ENCODE measurements around the gene CCDC188. TPM values are rescaled to one million over a fixed set of nuclear protein-coding genes. Genes with fewer than 3 reads are reported as not detected.

Gene CCDC188
- total RNA-seq, 1 donor, result 0.36 TPM

- H3K4me2 ChIP-seq (ENCODE audit: insufficient read depth, low read length), result no peak overlapping the region
- no peak overlapping the region for H3K4me3 ChIP-seq (ENCODE audit: insufficient read depth, low read length)
- no peak overlapping the region for H3K27ac ChIP-seq (ENCODE audit: low read depth, low read length)
- H3K36me3 ChIP-seq (ENCODE audit: insufficient read depth, low read length), result no peaks in the 10 kb centered on the region
- no peak overlapping the region for H2AFZ ChIP-seq (ENCODE audit: low read length)
- H4K20me1 ChIP-seq (ENCODE audit: insufficient read depth, low read length), result no peaks in the 10 kb centered on the region
- TF ChIP-seq CTCF (IDR thresholded peaks at IDR 0.05; ENCODE audit: extremely low read depth, low read depth, low read length), result no peak
- H3K79me2 ChIP-seq (ENCODE audit: insufficient read depth, low read length), result no peaks in the 10 kb centered on the region
- DNase-seq (ENCODE audit: insufficient read length, low spot score, missing footprints), result no peak
- no peaks in the 10 kb centered on the region for H3K9me3 ChIP-seq (ENCODE audit: low read depth, low read length)
- H3K27me3 ChIP-seq (ENCODE audit: insufficient read depth, low read length), result no peaks in the 10 kb centered on the region
- no peaks in the 10 kb centered on the region for H3K4me1 ChIP-seq (ENCODE audit: insufficient read depth, low read length)
Observed at GRCh38 chr22:20167643-20168322, 16.9 kb upstream of the CCDC188 start.

DNA sequence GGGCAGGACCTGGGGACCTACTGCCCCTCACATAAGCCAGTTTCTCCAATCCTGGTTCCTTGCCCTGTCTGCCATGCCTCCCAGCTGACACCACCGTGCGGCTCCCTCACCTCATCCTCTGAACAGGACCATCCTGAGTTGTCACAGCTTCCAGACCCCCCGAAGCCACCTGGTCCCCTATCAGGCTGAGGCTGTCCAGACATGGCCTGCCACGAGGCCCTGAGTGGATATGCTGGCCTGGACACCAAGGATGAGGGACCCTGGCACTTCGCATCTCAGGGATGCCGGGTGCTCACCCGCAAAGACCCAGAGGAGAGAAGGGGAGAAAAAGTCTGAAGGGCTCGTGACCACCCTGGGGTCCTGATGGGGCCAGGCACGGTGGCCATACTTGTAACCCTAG, 15.8 kb upstream of the CCDC188 start:
- H3K36me3 ChIP-seq (ENCODE audit: insufficient read depth, low read length), result no peaks in the 10 kb centered on the region
- no peak overlapping the region for H3K4me3 ChIP-seq (ENCODE audit: insufficient read depth, low read length)
- H4K20me1 ChIP-seq (ENCODE audit: insufficient read depth, low read length), result no peaks in the 10 kb centered on the region
- TF ChIP-seq CTCF (IDR thresholded peaks at IDR 0.05; ENCODE audit: extremely low read depth, low read depth, low read length), result no peak
- H3K27ac ChIP-seq (ENCODE audit: low read depth, low read length), result no peak overlapping the region
- no peaks in the 10 kb centered on the region for H3K79me2 ChIP-seq (ENCODE audit: insufficient read depth, low read length)
- no peaks in the 10 kb centered on the region for H3K9me3 ChIP-seq (ENCODE audit: low read depth, low read length)
- DNase-seq (ENCODE audit: insufficient read length, low spot score, missing footprints), result no peak
- H3K4me2 ChIP-seq (ENCODE audit: insufficient read depth, low read length), result no peak overlapping the region
- H3K27me3 ChIP-seq (ENCODE audit: insufficient read depth, low read length), result no peaks in the 10 kb centered on the region
- no peak overlapping the region for H2AFZ ChIP-seq (ENCODE audit: low read length)
- H3K4me1 ChIP-seq (ENCODE audit: insufficient read depth, low read length), result no peaks in the 10 kb centered on the region

DNA sequence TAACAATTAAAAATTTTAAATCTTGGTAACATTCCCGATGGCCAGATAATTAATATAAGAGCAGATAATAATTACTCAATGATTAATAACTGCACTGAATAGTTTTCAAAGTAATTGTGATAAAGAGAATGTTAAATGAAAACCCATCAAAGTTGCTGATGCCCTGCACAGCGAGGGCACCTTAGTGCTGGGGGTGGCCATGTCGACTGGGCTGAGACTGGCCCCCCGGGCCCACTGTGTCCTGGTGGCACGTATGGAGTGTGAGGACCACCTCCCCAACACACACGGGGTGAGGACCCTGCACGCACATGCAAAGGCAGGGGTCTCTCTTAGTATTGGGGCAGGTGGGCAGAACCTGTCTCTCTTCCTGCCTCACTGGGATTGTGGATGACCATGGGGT, 15.1 kb upstream of the CCDC188 start:
- no peak overlapping the region for H3K4me3 ChIP-seq (ENCODE audit: insufficient read depth, low read length)
- no peaks in the 10 kb centered on the region for H3K27me3 ChIP-seq (ENCODE audit: insufficient read depth, low read length)
- no peak for TF ChIP-seq CTCF (IDR thresholded peaks at IDR 0.05; ENCODE audit: extremely low read depth, low read depth, low read length)
- no peaks in the 10 kb centered on the region for H4K20me1 ChIP-seq (ENCODE audit: insufficient read depth, low read length)
- no peak overlapping the region for H3K4me2 ChIP-seq (ENCODE audit: insufficient read depth, low read length)
- DNase-seq (ENCODE audit: insufficient read length, low spot score, missing footprints), result no peak
- no peaks in the 10 kb centered on the region for H3K79me2 ChIP-seq (ENCODE audit: insufficient read depth, low read length)
- H3K9me3 ChIP-seq (ENCODE audit: low read depth, low read length), result no peaks in the 10 kb centered on the region
- no peaks in the 10 kb centered on the region for H3K36me3 ChIP-seq (ENCODE audit: insufficient read depth, low read length)
- H3K27ac ChIP-seq (ENCODE audit: low read depth, low read length), result no peak overlapping the region
- no peak overlapping the region for H2AFZ ChIP-seq (ENCODE audit: low read length)
- H3K4me1 ChIP-seq (ENCODE audit: insufficient read depth, low read length), result no peaks in the 10 kb centered on the region

DNA sequence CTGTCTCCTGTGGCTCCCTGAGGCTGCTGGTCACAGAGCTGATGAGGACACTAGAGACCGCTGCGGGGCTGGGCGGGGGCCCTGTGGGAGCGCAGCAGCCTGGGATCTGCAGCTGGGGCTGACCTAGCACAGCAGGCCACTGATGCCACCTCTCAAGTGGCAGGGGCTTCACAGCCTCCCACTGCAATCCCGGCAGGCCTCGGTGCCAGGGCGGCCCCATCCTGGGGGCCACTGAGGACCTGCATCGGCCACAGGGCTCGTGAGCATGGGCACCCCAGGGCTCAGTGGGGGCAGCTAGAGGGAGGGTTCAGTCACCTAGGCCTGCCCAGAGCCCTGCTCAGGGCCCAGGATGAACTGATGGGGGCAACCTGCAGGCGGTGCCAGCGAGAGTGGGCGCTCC, 14.6 kb upstream of the CCDC188 start:
- Histone ChIP-seq H3K27ac (ENCODE audit: low read depth, low read length) (no peak overlapping the region), H3K4me1 (ENCODE audit: insufficient read depth, low read length) (no peaks in the 10 kb centered on the region), H3K79me2 (ENCODE audit: insufficient read depth, low read length) (no peaks in the 10 kb centered on the region), H3K4me2 (ENCODE audit: insufficient read depth, low read length) (no peak overlapping the region), H4K20me1 (ENCODE audit: insufficient read depth, low read length) (no peaks in the 10 kb centered on the region), H3K4me3 (ENCODE audit: insufficient read depth, low read length) (no peak overlapping the region), H2AFZ (ENCODE audit: low read length) (no peak overlapping the region), H3K36me3 (ENCODE audit: insufficient read depth, low read length) (no peaks in the 10 kb centered on the region), H3K9me3 (ENCODE audit: low read depth, low read length) (no peaks in the 10 kb centered on the region), H3K27me3 (ENCODE audit: insufficient read depth, low read length) (no peaks in the 10 kb centered on the region)
- TF ChIP-seq CTCF (IDR thresholded peaks at IDR 0.05; ENCODE audit: extremely low read depth, low read depth, low read length), result no peak
- no peak for DNase-seq (ENCODE audit: insufficient read length, low spot score, missing footprints)
